Keratinocyte (primary cell): ENCODE measurements around the gene MGAT1.

Source experiments
- EZH2 ChIP-seq: IDR thresholded peaks from one replicate; pipeline ENCODE4 v1.6.1; 2012; ENCODE audit warnings: inconsistent platforms, mild to moderate bottlenecking, low read length, moderate library complexity
- TF ChIP-seq, protein P1 (sequence below), 3 experiments: IDR thresholded peaks in 1 of 3; conservative IDR thresholded peaks in 1 of 3; optimal IDR thresholded peaks in 1 of 3; 2 replicates in 2 of 3; 3 replicates in 1 of 3; pipeline versions ENCODE3 to v1.5.1; 2011; ENCODE audit warnings: low read length in 3 of 3, mild to moderate bottlenecking in 3 of 3, moderate library complexity in 2 of 3, control low read depth in 1 of 3, inconsistent platforms in 1 of 3; ENCODE audit not compliant: insufficient read depth in 2 of 3; ENCODE audit errors: extremely low read depth in 1 of 3

DNA sequence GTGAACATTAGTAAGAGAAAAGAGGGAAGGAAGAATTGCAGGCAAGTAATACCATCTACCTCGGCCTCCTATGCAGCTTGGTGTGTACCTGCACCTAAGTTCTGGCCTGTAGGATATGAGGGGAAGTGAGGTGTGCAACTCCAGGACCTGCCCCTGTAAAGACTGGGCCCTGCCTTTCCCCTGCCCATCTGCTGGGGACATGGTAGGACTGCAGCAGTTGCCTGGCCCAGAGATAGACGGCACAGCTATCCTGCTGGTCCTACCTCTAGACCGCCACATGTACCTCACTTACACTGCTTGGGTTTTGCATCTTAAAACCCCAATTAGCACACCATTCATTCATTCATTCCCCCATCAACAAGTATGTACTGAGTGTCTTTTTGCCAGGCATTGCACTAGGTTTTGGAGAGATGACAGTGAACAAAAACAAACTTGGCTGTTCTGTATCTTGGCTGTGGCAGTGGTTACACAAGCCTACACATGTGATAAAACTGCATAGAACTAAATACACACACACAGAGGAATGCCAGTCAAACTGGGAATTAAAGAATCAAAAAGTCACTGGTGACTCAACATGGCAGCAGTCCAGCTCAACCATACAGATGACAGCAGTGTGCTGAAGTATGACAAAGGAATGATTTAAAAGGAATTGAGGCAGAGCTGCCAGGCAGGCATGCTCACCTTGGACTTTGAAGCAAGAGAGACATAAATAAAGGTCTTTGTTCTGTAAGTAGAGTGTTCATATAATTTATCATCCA is 23.3 kb upstream of the MGAT1 start:
- TF ChIP-seq, protein P1, sequence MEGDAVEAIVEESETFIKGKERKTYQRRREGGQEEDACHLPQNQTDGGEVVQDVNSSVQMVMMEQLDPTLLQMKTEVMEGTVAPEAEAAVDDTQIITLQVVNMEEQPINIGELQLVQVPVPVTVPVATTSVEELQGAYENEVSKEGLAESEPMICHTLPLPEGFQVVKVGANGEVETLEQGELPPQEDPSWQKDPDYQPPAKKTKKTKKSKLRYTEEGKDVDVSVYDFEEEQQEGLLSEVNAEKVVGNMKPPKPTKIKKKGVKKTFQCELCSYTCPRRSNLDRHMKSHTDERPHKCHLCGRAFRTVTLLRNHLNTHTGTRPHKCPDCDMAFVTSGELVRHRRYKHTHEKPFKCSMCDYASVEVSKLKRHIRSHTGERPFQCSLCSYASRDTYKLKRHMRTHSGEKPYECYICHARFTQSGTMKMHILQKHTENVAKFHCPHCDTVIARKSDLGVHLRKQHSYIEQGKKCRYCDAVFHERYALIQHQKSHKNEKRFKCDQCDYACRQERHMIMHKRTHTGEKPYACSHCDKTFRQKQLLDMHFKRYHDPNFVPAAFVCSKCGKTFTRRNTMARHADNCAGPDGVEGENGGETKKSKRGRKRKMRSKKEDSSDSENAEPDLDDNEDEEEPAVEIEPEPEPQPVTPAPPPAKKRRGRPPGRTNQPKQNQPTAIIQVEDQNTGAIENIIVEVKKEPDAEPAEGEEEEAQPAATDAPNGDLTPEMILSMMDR (optimal IDR thresholded peaks at IDR 0.05 in 1 of 3, IDR thresholded peaks at IDR 0.05 in 1 of 3, conservative IDR thresholded peaks at IDR 0.05 in 1 of 3; ENCODE audit: extremely low read depth in 1 of 3, insufficient read depth in 2 of 3, low read length in 3 of 3) = peak in 1 of 3 experiments; percentile 8
- no peak for TF ChIP-seq EZH2
